Mesenchymal stem cell (in vitro differentiated cells and primary cell): Measurements from ENCODE around the gene IFI44.

Source experiments
- DNase-seq: peaks from one replicate; pipeline ENCODE4 v3.0.0-alpha.2; 2013
- H2AFZ ChIP-seq: one replicate; pipeline ENCODE4 v1.6.1; 2013; ENCODE audit warnings: low read depth, mild to moderate bottlenecking, control low read depth, inconsistent platforms, low read length, moderate library complexity
- H2AK5ac ChIP-seq: 2 replicates; pipeline ENCODE4 v1.6.1; 2013; ENCODE audit warnings: low read length, moderate library complexity, mild to moderate bottlenecking, inconsistent platforms; ENCODE audit not compliant: severe bottlenecking
- H2BK120ac ChIP-seq: one replicate; pipeline ENCODE4 v1.6.1; 2013; ENCODE audit warnings: low read depth, mild to moderate bottlenecking, inconsistent platforms, low read length, moderate library complexity
- H2BK12ac ChIP-seq, 2 experiments: one replicate each; pipeline ENCODE4 v1.6.1; 2013; ENCODE audit warnings: inconsistent platforms in 2 of 2, low read length in 2 of 2, mild to moderate bottlenecking in 2 of 2, moderate library complexity in 2 of 2, control low read depth in 1 of 2
- H2BK15ac ChIP-seq: one replicate; pipeline ENCODE4 v1.6.1; 2013; ENCODE audit warnings: mild to moderate bottlenecking, low read depth, inconsistent platforms; ENCODE audit not compliant: poor library complexity, severe bottlenecking
- H2BK5ac ChIP-seq: 2 replicates; pipeline ENCODE4 v1.6.1; 2013; ENCODE audit warnings: low read depth, mild to moderate bottlenecking, low read length, control low read depth, inconsistent platforms; ENCODE audit not compliant: poor library complexity, severe bottlenecking
- H3K14ac ChIP-seq, 2 experiments: one replicate each; pipeline ENCODE4 v1.6.1; 2013; ENCODE audit warnings: inconsistent platforms in 2 of 2, low read length in 2 of 2, control low read depth in 1 of 2, mild to moderate bottlenecking in 1 of 2, moderate library complexity in 1 of 2
- H3K18ac ChIP-seq, 2 experiments: one replicate each; pipeline ENCODE4 v1.6.1; 2013; ENCODE audit warnings: inconsistent platforms in 2 of 2, low read length in 2 of 2, control low read depth in 1 of 2, low read depth in 1 of 2, mild to moderate bottlenecking in 1 of 2
- H3K23ac ChIP-seq, 2 experiments: one replicate each; pipeline ENCODE4 v1.6.1; 2013; ENCODE audit warnings: inconsistent platforms in 2 of 2, low read length in 2 of 2, mild to moderate bottlenecking in 2 of 2, moderate library complexity in 2 of 2, control low read depth in 1 of 2
- H3K27ac ChIP-seq: 2 replicates; pipeline ENCODE4 v1.5.1; 2013; ENCODE audit warnings: mild to moderate bottlenecking, moderate library complexity, low read length, control low read depth, inconsistent platforms; ENCODE audit not compliant: poor library complexity, severe bottlenecking
- H3K27me3 ChIP-seq, 2 experiments: 2 replicates each; pipeline versions ENCODE4 v1.6.1 to v1.7.0; 2013; ENCODE audit warnings: low read length in 2 of 2, mild to moderate bottlenecking in 2 of 2, moderate library complexity in 2 of 2, control low read depth in 1 of 2, inconsistent platforms in 1 of 2; ENCODE audit not compliant: control insufficient read depth in 1 of 2, insufficient read depth in 1 of 2
- H3K36me3 ChIP-seq, 2 experiments: 2 replicates each; pipeline versions ENCODE4 v1.6.1 to v1.7.0; 2013; ENCODE audit warnings: low read length in 2 of 2, control low read depth in 1 of 2, inconsistent platforms in 1 of 2, low read depth in 1 of 2, mild to moderate bottlenecking in 1 of 2; ENCODE audit not compliant: insufficient read depth in 2 of 2, control insufficient read depth in 1 of 2
- H3K4ac ChIP-seq, 2 experiments: one replicate each; pipeline ENCODE4 v1.6.1; 2013; ENCODE audit warnings: inconsistent platforms in 2 of 2, low read length in 2 of 2, mild to moderate bottlenecking in 2 of 2, moderate library complexity in 2 of 2, control low read depth in 1 of 2, low read depth in 1 of 2
- H3K4me1 ChIP-seq: 2 replicates; pipeline ENCODE4 v1.6.1; 2013; ENCODE audit warnings: low read depth, low read length, control low read depth; ENCODE audit not compliant: control insufficient read depth, insufficient read depth
- H3K4me2 ChIP-seq: 2 replicates; pipeline ENCODE4 v1.6.1; 2013; ENCODE audit warnings: low read length, mild to moderate bottlenecking, inconsistent platforms; ENCODE audit not compliant: poor library complexity, severe bottlenecking
- H3K4me3 ChIP-seq, 2 experiments: 2 replicates each; pipeline versions ENCODE4 v1.5.1 to v1.7.0; 2013; ENCODE audit warnings: low read length in 2 of 2, mild to moderate bottlenecking in 2 of 2, control low read depth in 1 of 2, low read depth in 1 of 2; ENCODE audit not compliant: insufficient read depth in 1 of 2
- H3K79me1 ChIP-seq: replicated peaks from 2 replicates; pipeline ENCODE4 v1.6.1; 2013; ENCODE audit warnings: mild to moderate bottlenecking, control low read depth, low read length, inconsistent platforms; ENCODE audit not compliant: poor library complexity, severe bottlenecking
- H3K9ac ChIP-seq: 2 replicates; pipeline ENCODE4 v1.7.0; 2013; ENCODE audit warnings: mild to moderate bottlenecking, low read length, moderate library complexity
- H3K9me3 ChIP-seq: 2 replicates; pipeline ENCODE4 v1.7.0; 2013; ENCODE audit warnings: mild to moderate bottlenecking, low read length; ENCODE audit not compliant: control insufficient read depth
- H4K8ac ChIP-seq: one replicate; pipeline ENCODE4 v1.6.1; 2013; ENCODE audit warnings: inconsistent platforms, mild to moderate bottlenecking, low read length, moderate library complexity
- H4K91ac ChIP-seq: one replicate; pipeline ENCODE4 v1.6.1; 2013; ENCODE audit warnings: mild to moderate bottlenecking, low read length, inconsistent platforms
- WGBS: methylation state at CpG from one replicate; pipeline ENCODE4 v1.1.7; 2013; ENCODE audit warnings: mixed read lengths; 5-methylcytosine and 5-hydroxymethylcytosine counted together

The IFI44 gene

DNA sequence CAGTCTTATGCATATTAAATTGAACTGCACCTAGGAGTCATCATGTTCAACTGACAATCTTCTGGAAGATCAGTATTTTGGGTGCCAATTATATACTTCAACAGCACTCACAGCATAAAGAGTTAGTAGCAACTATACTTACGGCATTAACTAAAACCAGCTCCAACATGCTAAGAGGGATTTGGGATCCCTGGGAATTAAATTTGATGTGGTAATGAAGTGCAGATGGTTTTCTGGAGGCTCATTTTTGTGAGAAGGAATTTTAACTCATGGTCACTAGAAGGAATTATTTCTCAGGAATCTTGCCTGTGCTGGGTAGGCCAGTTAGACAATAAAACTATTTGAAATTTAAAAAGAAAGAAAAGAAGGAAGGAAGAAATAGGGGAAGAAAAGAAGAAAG lies 18.3 kb downstream of the IFI44 start:
- H2AFZ ChIP-seq, result no peak overlapping the region
- no peak overlapping the region for H3K27ac ChIP-seq
- H4K91ac ChIP-seq, result no peak overlapping the region
- no peak overlapping the region for H2BK12ac ChIP-seq
- H2AK5ac ChIP-seq, result no peak overlapping the region
- H3K27me3 ChIP-seq, result no peaks in the 10 kb centered on the region
- H3K14ac ChIP-seq, result no peak overlapping the region
- no peaks in the 10 kb centered on the region for H3K4me1 ChIP-seq
- WGBS, result 100% methylated on average over 1 of the region's 1 CpG
- H3K36me3 ChIP-seq, result peaks cover 0 to 20% of the 10 kb centered on the region in 2 experiments
- no peak overlapping the region for H2BK120ac ChIP-seq
- DNase-seq, result no peak
- H2BK15ac ChIP-seq, result no peak overlapping the region
- H3K4me2 ChIP-seq, result no peak overlapping the region
- no peak overlapping the region for H3K9ac ChIP-seq
- no peak overlapping the region for H3K4ac ChIP-seq
- H4K8ac ChIP-seq, result no peak overlapping the region
- H3K4me3 ChIP-seq, result no peak overlapping the region
- H2BK5ac ChIP-seq, result no peak overlapping the region
- no peak overlapping the region for H3K18ac ChIP-seq
- H3K9me3 ChIP-seq, result no peaks in the 10 kb centered on the region
- H3K79me1 ChIP-seq, result no peaks in the 10 kb centered on the region
- no peak overlapping the region for H3K23ac ChIP-seq

- Histone ChIP-seq H3K4me3 (no peak overlapping the region), H3K36me3 (peaks cover 0 to 15% of the 10 kb centered on the region in 2 experiments), H3K14ac (no peak overlapping the region), H3K79me1 (no peaks in the 10 kb centered on the region), H3K27me3 (no peaks in the 10 kb centered on the region), H2AFZ (no peak overlapping the region), H2BK12ac (no peak overlapping the region), H3K27ac (no peak overlapping the region), H2BK120ac (no peak overlapping the region), H2BK5ac (no peak overlapping the region), H3K9ac (no peak overlapping the region), H3K18ac (no peak overlapping the region), H3K23ac (no peak overlapping the region), H4K91ac (no peak overlapping the region), H3K4me2 (no peak overlapping the region), H2BK15ac (no peak overlapping the region), H2AK5ac (no peak overlapping the region), H3K4me1 (no peaks in the 10 kb centered on the region), H3K4ac (no peak overlapping the region), H4K8ac (no peak overlapping the region), H3K9me3 (no peaks in the 10 kb centered on the region)
- DNase-seq, result no peak
Measured at GRCh38 chr1:78668427-78668826, 18.8 kb downstream of the IFI44 start.

DNA sequence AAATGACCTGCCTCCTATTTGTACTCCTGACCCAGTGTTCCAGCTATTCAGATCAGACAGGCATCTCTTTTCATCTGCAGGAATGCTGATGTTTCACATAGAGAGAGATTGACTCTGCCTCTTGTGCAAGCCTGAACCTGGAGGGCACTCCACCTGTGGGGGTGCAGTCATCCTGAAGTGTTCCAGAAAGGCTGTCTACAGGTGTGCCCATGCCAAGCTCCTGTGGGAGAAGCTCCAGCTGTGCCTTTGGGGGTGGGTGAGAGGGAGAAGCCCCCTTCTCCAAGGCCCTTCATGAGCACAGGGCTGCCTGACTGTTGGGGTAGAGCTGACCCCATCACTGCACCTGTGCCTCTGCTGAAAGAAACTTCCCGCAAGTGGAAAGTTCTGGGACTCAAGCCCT lies 22.8 kb downstream of the IFI44 start:
- Histone ChIP-seq H3K36me3 (no peaks in the 10 kb centered on the region), H3K4me3 (no peak overlapping the region), H4K91ac (no peak overlapping the region), H2BK15ac (no peak overlapping the region), H3K18ac (no peak overlapping the region), H3K4me2 (no peak overlapping the region), H3K9ac (no peak overlapping the region), H2BK12ac (no peak overlapping the region), H2AK5ac (no peak overlapping the region), H2BK120ac (no peak overlapping the region), H4K8ac (no peak overlapping the region), H3K27ac (no peak overlapping the region), H3K4ac (no peak overlapping the region), H3K27me3 (no peaks in the 10 kb centered on the region), H3K4me1 (no peaks in the 10 kb centered on the region), H3K23ac (no peak overlapping the region), H3K79me1 (no peaks in the 10 kb centered on the region), H2AFZ (no peak overlapping the region), H3K14ac (no peak overlapping the region), H2BK5ac (no peak overlapping the region), H3K9me3 (no peaks in the 10 kb centered on the region)
- DNase-seq, result no peak
- WGBS, result 52% methylated on average over 1 of the region's 1 CpG

DNA sequence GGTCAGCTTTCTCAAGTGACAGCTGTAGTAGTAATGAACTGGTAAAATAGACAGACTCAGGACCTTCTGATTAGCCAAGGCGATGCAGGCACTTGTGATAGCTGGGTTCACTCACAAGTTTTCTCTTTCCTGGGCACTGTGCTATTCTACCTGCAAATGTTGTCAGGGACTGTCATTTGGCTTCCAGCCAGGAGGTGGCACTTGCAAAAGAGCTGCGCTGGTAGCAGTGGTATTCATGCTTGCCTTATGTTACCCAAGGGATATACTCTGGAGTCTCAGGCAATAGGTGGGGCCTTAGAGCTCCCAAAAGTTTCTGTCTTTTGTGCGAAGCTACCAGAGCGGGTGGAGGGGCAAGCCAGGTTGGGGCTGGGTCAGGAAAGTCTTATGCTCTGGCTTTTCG lies 23.5 kb downstream of the IFI44 start:
- no peak overlapping the region for H3K9ac ChIP-seq

More for the DNA sequence above, 23.5 kb downstream of the IFI44 start:
- Histone ChIP-seq H3K23ac (no peak overlapping the region), H2AFZ (no peak overlapping the region), H2BK120ac (no peak overlapping the region), H3K18ac (no peak overlapping the region), H2BK12ac (no peak overlapping the region), H4K91ac (no peak overlapping the region), H3K79me1 (no peaks in the 10 kb centered on the region), H3K4me3 (no peak overlapping the region), H3K4me1 (no peaks in the 10 kb centered on the region), H3K14ac (no peak overlapping the region), H3K4ac (no peak overlapping the region), H2BK15ac (no peak overlapping the region), H3K27me3 (no peaks in the 10 kb centered on the region), H4K8ac (no peak overlapping the region), H3K27ac (no peak overlapping the region), H2BK5ac (no peak overlapping the region), H3K9me3 (no peaks in the 10 kb centered on the region), H3K36me3 (no peaks in the 10 kb centered on the region), H3K4me2 (no peak overlapping the region), H2AK5ac (no peak overlapping the region)
- no peak for DNase-seq
- 76% methylated on average over 5 of the region's 5 CpGs for WGBS
